Stimulated activated naive B cell treated with anti-CD40 and anti-IgM and Interleukin-4, amounts not matched to agents 10 μg/mL and 1 μg/mL and 100 μg/mL, for 72 hours (primary cell): ENCODE measurements around the gene OR14A2.
A peak's percentile ranks its signal among the peaks of the same experiment; 100 is the strongest.
"Not testable (repeated sequence)": the region's sequence is repeated elsewhere in the genome, so short reads cannot be mapped to it uniquely, and the experiment has no call there.

Experiments used
- ATAC-seq, 2 donors: fragments of 150-1000 bp; cut with Tn5 transposase; replicated peaks; 2 replicates each; pipeline ENCODE4 v1.10.0; 2021; ENCODE audit warnings: moderate library complexity in 1 of 2
- DNase-seq: peaks from one replicate; pipeline ENCODE4 v3.0.0; 2021
- H3K27ac Mint-ChIP-seq: one replicate; pipeline ENCODE4 v1.8.0; 2022; ENCODE audit warnings: mild to moderate bottlenecking, mixed read lengths
- H3K27me3 Mint-ChIP-seq, 2 donors: one replicate each; pipeline ENCODE4 v1.8.0; 2022; ENCODE audit warnings: mixed read lengths in 2 of 2
- H3K36me3 Mint-ChIP-seq, 2 donors: one replicate each; pipeline ENCODE4 v1.8.0; 2022; ENCODE audit warnings: mixed read lengths in 2 of 2, mild to moderate bottlenecking in 1 of 2
- H3K4me1 Mint-ChIP-seq, 2 donors: one replicate each; pipeline ENCODE4 v1.8.0; 2022; ENCODE audit warnings: mixed read lengths in 2 of 2, mild to moderate bottlenecking in 1 of 2
- H3K4me3 Mint-ChIP-seq, 2 donors: one replicate each; pipeline ENCODE4 v1.8.0; 2022; ENCODE audit warnings: mild to moderate bottlenecking in 2 of 2, mixed read lengths in 2 of 2, moderate library complexity in 1 of 2
- H3K9me3 Mint-ChIP-seq, 2 donors: one replicate each; pipeline ENCODE4 v1.8.0; 2022; ENCODE audit warnings: mixed read lengths in 2 of 2, mild to moderate bottlenecking in 1 of 2

Gene OR14A2

GRCh38 chr1:247710681-247711080 lies 37.3 kb downstream of the OR14A2 start:
- H3K4me3 Mint-ChIP-seq, H3K9me3 Mint-ChIP-seq, H3K4me1 Mint-ChIP-seq, H3K27me3 Mint-ChIP-seq, ATAC-seq, H3K36me3 Mint-ChIP-seq, H3K27ac Mint-ChIP-seq, DNase-seq: not testable (repeated sequence)

- Mint-ChIP-seq H3K9me3 (no peaks in the 10 kb centered on the region), H3K36me3 (no peaks in the 10 kb centered on the region), H3K4me3 (no peak overlapping the region), H3K27ac (no peak overlapping the region), H3K4me1 (no peaks in the 10 kb centered on the region), H3K27me3 (peaks cover 0 to 6% of the 10 kb centered on the region in 2 donors)
- ATAC-seq: no peak
- no peak for DNase-seq
Measured at GRCh38 chr1:247701338-247701737, 46.6 kb downstream of the OR14A2 start.

GRCh38 chr1:247681288-247681897 lies 66.5 kb downstream of the OR14A2 start:
- H3K9me3 Mint-ChIP-seq: no peaks in the 10 kb centered on the region
- no peak overlapping the region for H3K27ac Mint-ChIP-seq
- no peaks in the 10 kb centered on the region for H3K36me3 Mint-ChIP-seq
- no peak overlapping the region for H3K4me3 Mint-ChIP-seq
- ATAC-seq: peak; percentile 71 to 72
- DNase-seq: peak; percentile 8
- H3K4me1 Mint-ChIP-seq: no peaks in the 10 kb centered on the region
- peaks cover 0 to 3% of the 10 kb centered on the region in 2 donors for H3K27me3 Mint-ChIP-seq

DNA sequence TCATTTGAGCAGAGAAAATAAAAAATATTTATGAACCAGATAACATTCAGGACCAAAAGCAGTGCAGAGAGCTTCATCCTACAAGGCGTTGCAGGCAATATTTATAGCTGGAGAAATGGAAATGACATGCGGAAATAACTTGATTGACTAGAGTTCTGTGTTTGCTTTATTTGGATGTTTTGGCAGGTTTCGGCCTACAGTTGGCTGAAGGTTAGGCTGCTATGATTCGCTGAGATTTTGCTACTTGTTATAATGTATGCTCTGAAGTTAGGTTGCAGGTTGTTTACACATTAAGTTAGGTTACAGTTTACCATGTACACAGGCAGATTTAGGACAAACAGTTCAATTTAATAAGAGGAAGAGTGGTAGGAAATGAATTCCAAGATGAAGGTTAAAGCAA lies 67.8 kb downstream of the OR14A2 start:
- H3K27ac Mint-ChIP-seq: no peak overlapping the region
- peaks cover 0 to 3% of the 10 kb centered on the region in 2 donors for H3K27me3 Mint-ChIP-seq
- ATAC-seq (no peak), DNase-seq (no peak)
- H3K9me3 Mint-ChIP-seq: no peaks in the 10 kb centered on the region
- no peak overlapping the region for H3K4me3 Mint-ChIP-seq
- H3K36me3 Mint-ChIP-seq: no peaks in the 10 kb centered on the region
- no peaks in the 10 kb centered on the region for H3K4me1 Mint-ChIP-seq

- H3K4me1 Mint-ChIP-seq: no peaks in the 10 kb centered on the region
- ATAC-seq (no peak), DNase-seq (no peak)
- H3K27ac Mint-ChIP-seq: no peak within 1 kb of the TSS
- H3K4me3 Mint-ChIP-seq: no peak within 1 kb of the TSS
- H3K9me3 Mint-ChIP-seq: no peaks in the 10 kb centered on the region
- peaks cover 0 to 3% of the 10 kb centered on the region in 2 donors for H3K27me3 Mint-ChIP-seq
- H3K36me3 Mint-ChIP-seq: no peaks in the 10 kb centered on the region
Measured at GRCh38 chr1:247679639-247680038, 68.3 kb downstream of the OR14A2 start, which contains the start of gene OR13G1. TSS of gene OR13G1 (minus strand) at chr1:247679739. CDS start at chr1:247673041, 6,698 bp downstream.
